AG04449 (cell line): ENCODE measurements around the gene RBFOX2.

Experiments used
- CTCF ChIA-PET: fragments of 350-600 bp; formaldehyde crosslinking; extraction: SDS; loops from one replicate; lab custom pipeline; 2021; ENCODE audit warnings: antibody characterized with exemption; lab: Yijun Ruan, JAX
- POLR2A ChIA-PET: fragments of 400-600, 350-600 bp; formaldehyde crosslinking; extraction: SDS; loops from one replicate; lab custom pipeline; 2020; ENCODE audit warnings: antibody characterized with exemption, inconsistent platforms; lab: Yijun Ruan, JAX
- DNase-seq: peaks from one replicate; pipeline ENCODE4 v3.0.0-alpha.2; 2010; ENCODE audit warnings: low read depth, low spot score
- H3K4me3 ChIP-seq: 2 replicates; pipeline ENCODE4 v1.5.1; 2011; ENCODE audit warnings: low read depth, mild to moderate bottlenecking, control low read depth, low read length
- TF ChIP-seq, protein P1 (sequence below): IDR thresholded peaks from one replicate; pipeline ENCODE4 v1.5.1; 2011; ENCODE audit warnings: mild to moderate bottlenecking, moderate library complexity, low read length, control low read depth, inconsistent platforms; ENCODE audit not compliant: insufficient read depth; ENCODE audit errors: missing control alignments

Gene RBFOX2

DNA sequence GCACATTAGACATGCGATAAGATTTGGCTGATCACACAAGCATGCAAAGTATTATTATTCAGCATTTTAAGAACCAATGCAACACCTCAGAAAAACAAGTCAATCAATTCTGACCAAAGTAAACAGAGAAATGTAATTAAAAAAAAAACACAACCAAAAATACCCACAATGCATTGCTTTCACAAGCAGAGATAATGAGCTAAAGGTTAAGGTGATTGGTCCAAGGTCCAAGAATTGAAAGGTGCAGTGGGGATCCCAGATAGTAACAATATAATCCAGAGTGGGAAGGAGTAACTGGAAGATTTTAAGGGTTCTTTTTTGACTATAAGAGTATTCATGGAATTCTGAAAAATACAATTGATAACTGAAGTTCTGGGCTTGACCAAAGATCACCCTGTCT is 271.9 kb downstream of the RBFOX2 start:
- TF ChIP-seq, protein P1, sequence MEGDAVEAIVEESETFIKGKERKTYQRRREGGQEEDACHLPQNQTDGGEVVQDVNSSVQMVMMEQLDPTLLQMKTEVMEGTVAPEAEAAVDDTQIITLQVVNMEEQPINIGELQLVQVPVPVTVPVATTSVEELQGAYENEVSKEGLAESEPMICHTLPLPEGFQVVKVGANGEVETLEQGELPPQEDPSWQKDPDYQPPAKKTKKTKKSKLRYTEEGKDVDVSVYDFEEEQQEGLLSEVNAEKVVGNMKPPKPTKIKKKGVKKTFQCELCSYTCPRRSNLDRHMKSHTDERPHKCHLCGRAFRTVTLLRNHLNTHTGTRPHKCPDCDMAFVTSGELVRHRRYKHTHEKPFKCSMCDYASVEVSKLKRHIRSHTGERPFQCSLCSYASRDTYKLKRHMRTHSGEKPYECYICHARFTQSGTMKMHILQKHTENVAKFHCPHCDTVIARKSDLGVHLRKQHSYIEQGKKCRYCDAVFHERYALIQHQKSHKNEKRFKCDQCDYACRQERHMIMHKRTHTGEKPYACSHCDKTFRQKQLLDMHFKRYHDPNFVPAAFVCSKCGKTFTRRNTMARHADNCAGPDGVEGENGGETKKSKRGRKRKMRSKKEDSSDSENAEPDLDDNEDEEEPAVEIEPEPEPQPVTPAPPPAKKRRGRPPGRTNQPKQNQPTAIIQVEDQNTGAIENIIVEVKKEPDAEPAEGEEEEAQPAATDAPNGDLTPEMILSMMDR: no peak
- no peak overlapping the region for H3K4me3 ChIP-seq
- POLR2A ChIA-PET: no interaction called here
- CTCF ChIA-PET: interaction anchor here (1.1 to 1.5 kb wide), 2 partner anchors 9 to 129 kb away, joined by 4 to 7 read pairs; no protein-coding TSS in a partner anchor
- no peak for DNase-seq

DNA sequence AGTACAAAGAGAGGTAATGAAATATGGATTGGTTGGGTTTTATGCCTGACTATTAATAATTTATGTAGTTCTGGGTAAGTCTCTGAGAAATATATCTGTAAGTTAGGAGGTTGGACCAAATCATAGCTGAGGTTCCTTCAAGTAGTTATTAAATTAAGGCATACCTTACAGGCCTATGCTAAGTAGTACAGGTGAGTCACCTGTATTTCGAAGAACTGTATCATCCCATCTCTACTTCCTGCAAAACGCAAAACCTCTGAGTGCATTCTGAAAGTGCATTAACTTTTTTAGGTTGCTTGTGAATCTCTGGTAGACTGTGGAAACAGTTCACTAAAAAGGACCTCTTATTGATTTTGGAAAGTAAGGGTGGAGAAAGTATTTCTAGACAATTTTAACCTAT is 273.9 kb downstream of the RBFOX2 start:
- ChIA-PET CTCF (interaction anchor here (1.0 to 1.3 kb wide), 2 partner anchors 12 to 88 kb away, joined by 3 read pairs; no protein-coding TSS in a partner anchor), POLR2A (no interaction called here)
- no peak overlapping the region for H3K4me3 ChIP-seq
- TF ChIP-seq, protein P1: no peak
- no peak for DNase-seq

DNA sequence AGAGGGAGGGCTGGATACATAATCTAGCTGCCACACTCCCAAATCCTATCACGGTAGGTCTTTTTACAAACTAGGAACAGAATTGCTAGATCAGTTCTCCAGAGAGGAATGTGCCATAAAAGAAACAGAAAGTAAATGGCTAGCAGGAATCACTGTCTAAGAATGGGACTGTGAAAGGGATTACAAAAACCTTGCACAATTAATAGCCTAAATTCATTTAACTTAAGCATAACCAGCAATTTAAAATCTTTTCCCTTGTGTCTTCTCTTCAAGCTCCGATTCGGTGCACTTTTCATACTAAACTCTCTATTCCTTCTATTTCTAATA is 275.8 kb downstream of the RBFOX2 start:
- no peak overlapping the region for H3K4me3 ChIP-seq
- DNase-seq: no peak
- ChIA-PET CTCF (interaction anchor here (1.4 kb wide), 2 partner anchors 9 to 11 kb away, joined by 3 to 4 read pairs; no protein-coding TSS in a partner anchor), POLR2A (interaction anchor here (0.7 kb wide), 1 partner anchor 68 kb away, joined by 3 read pairs; no protein-coding TSS in a partner anchor)
- TF ChIP-seq, protein P1: no peak

DNA sequence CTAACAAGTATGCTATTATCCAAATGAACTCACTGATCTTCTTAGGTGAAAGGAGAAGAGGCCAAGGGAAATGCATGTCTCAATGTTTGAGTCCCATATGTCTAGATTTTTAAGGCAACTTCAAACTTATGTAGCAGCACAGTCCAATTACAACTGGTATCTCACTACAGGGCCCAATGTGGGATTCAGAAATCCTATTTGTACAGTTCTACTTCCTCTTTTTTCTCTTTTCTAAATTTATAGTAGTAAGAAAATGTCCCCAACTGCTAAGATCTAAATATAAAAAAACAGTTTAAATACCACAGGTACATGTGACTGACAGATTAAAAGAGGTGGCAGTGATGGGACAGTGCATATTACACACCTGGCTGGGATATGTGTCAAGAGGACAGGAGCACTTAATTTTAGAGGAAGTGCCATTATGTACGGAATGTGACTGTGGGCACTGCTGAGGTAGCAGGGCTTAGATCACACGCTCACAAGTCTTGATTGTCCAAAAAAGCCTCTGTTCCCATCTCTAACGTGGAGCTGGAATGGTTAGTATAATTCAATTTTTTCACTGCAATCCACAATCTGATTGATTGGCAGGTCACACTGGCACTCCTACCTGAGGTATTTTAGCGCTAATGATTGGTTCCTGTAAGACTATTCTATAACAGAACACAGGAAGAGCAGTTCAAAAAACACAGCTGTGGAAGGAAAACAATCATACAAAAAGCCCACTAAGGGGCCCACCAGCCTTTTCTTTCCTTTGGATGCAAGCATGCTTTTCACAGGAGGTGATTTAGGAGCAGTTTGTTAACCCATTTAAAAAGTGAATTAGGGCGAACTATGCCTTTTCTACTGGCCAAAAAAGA is 276.4 kb downstream of the RBFOX2 start:
- CTCF ChIA-PET: interaction anchor here (1.3 to 1.4 kb wide), 3 partner anchors 9 to 313 kb away, joined by 3 to 4 read pairs (median 3); no protein-coding TSS in a partner anchor
- no peak overlapping the region for H3K4me3 ChIP-seq
- no peak for DNase-seq
- POLR2A ChIA-PET: no interaction called here
- TF ChIP-seq, protein P1: no peak

DNA sequence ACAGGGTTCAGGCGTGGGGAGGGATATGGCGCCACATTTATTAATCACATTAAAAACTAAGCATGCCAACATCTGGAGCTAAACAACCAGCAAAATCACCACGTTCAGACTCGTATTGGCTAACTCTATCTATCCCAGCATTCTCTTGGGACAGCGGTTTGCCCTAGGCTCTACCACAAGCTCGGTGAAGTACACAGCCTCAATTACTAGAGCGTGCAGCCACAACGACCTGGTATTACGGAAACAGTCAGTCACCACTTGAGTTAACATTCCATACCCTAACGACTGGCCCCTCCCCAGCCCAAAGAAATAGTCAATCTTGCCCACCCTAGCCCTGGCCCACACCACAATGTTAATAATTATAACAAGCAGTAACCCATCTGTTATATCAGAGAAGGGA is 278.8 kb downstream of the RBFOX2 start:
- CTCF ChIA-PET: interaction anchor here (0.6 to 1.5 kb wide), 4 partner anchors 8 to 171 kb away, joined by 3 to 5 read pairs (median 4); no protein-coding TSS in a partner anchor
- POLR2A ChIA-PET: no interaction called here
- TF ChIP-seq, protein P1: no peak
- DNase-seq: no peak
- no peak overlapping the region for H3K4me3 ChIP-seq
